Endodermal cell (in vitro differentiated cells): ENCODE data around the gene SULT4A1. TPM values are rescaled to one million over a fixed set of nuclear protein-coding genes. Genes with fewer than 3 reads are reported as not detected.

Experiments used
- DNase-seq: peaks from one replicate; pipeline ENCODE4 v3.0.0-alpha.2; 2017
- H3K27ac ChIP-seq: 2 replicates; pipeline ENCODE4 v1.5.1; 2013; ENCODE audit warnings: mild to moderate bottlenecking, low read depth, low read length, moderate library complexity
- H3K27me3 ChIP-seq: 2 replicates; pipeline ENCODE4 v1.6.1; 2013; ENCODE audit warnings: mild to moderate bottlenecking, low read length, moderate library complexity; ENCODE audit not compliant: insufficient read depth, control insufficient read depth, poor library complexity, severe bottlenecking
- H3K36me3 ChIP-seq: 2 replicates; pipeline ENCODE4 v1.7.0; 2013; ENCODE audit warnings: mild to moderate bottlenecking, low read length, moderate library complexity; ENCODE audit not compliant: control insufficient read depth, insufficient read depth
- H3K4me1 ChIP-seq: one replicate; pipeline ENCODE4 v1.7.0; 2013; ENCODE audit warnings: low read length; ENCODE audit not compliant: control insufficient read depth, insufficient read depth
- H3K4me3 ChIP-seq: 2 replicates; pipeline ENCODE4 v1.5.1; 2013; ENCODE audit warnings: mild to moderate bottlenecking, low read length, moderate library complexity
- H3K9ac ChIP-seq: 2 replicates; pipeline ENCODE4 v1.6.1; 2013; ENCODE audit warnings: mild to moderate bottlenecking, low read length, moderate library complexity; ENCODE audit not compliant: poor library complexity, severe bottlenecking; ENCODE audit errors: extremely low read depth
- H3K9me3 ChIP-seq: 2 replicates; pipeline ENCODE4 v1.6.1; 2013; ENCODE audit warnings: mild to moderate bottlenecking, low read length, moderate library complexity; ENCODE audit not compliant: control insufficient read depth
- H3K27ac Mint-ChIP-seq: 2 replicates; pipeline ENCODE4 v1.8.0; 2020; ENCODE audit warnings: mixed read lengths
- H3K27me3 Mint-ChIP-seq: 2 replicates; pipeline ENCODE4 v1.8.0; 2021; ENCODE audit warnings: mild to moderate bottlenecking, mixed read lengths; ENCODE audit not compliant: insufficient read depth
- H3K36me3 Mint-ChIP-seq: 2 replicates; pipeline ENCODE4 v1.8.0; 2020; ENCODE audit warnings: low read depth, mixed read lengths
- H3K4me1 Mint-ChIP-seq: 2 replicates; pipeline ENCODE4 v1.8.0; 2020; ENCODE audit warnings: mixed read lengths
- H3K4me3 Mint-ChIP-seq: 2 replicates; pipeline ENCODE4 v1.8.0; 2020; ENCODE audit warnings: mild to moderate bottlenecking, moderate library complexity, mixed read lengths
- H3K9me3 Mint-ChIP-seq: 2 replicates; pipeline ENCODE4 v1.8.0; 2020; ENCODE audit warnings: mild to moderate bottlenecking, mixed read lengths
- WGBS, 2 experiments: methylation state at CpG; one replicate each; pipeline versions ENCODE4 v1.1.5 to v1.1.7; 2013; ENCODE audit warnings: missing lambda C conversion rate in 2 of 2, mixed read lengths in 1 of 2; ENCODE audit not compliant: insufficient coverage in 1 of 2, insufficient read length in 1 of 2; 5-methylcytosine and 5-hydroxymethylcytosine counted together
- total RNA-seq, 2 donors: library from RNA; stranded (reverse); fragmentation: NEBNext Ultra II Directional in 1 of 2; extraction: Animal tissue kit (Norgen Biotek cat#: 25700) in 1 of 2; gene quantifications; 2 replicates in 1 of 2; 3 replicates in 1 of 2; pipeline ENCODE4 v1.2.1, GENCODE V29; 2021
- TF ChIP-seq, protein P1 (sequence below): fragments of 200-600 bp; sonication (generic); conservative IDR thresholded peaks from 2 replicates; pipeline ENCODE4 v1.5.0; 2021; ENCODE audit warnings: antibody characterized with exemption, mild to moderate bottlenecking

Gene SULT4A1
- total RNA-seq, 2 donors from 2014 or later = 11.4 to 12.7 TPM

- H3K4me1 Mint-ChIP-seq = no peaks in the 10 kb centered on the region
- H3K4me3 ChIP-seq = no peak overlapping the region
- H3K27me3 Mint-ChIP-seq = peaks cover 4% of the 10 kb centered on the region
- H3K36me3 ChIP-seq = no peaks in the 10 kb centered on the region
- H3K4me3 Mint-ChIP-seq = no peak overlapping the region
- H3K27ac ChIP-seq = no peak overlapping the region
- no peaks in the 10 kb centered on the region for H3K36me3 Mint-ChIP-seq
- no peak overlapping the region for H3K27ac Mint-ChIP-seq
- peak; percentile 94 for DNase-seq
- TF ChIP-seq, protein P1, sequence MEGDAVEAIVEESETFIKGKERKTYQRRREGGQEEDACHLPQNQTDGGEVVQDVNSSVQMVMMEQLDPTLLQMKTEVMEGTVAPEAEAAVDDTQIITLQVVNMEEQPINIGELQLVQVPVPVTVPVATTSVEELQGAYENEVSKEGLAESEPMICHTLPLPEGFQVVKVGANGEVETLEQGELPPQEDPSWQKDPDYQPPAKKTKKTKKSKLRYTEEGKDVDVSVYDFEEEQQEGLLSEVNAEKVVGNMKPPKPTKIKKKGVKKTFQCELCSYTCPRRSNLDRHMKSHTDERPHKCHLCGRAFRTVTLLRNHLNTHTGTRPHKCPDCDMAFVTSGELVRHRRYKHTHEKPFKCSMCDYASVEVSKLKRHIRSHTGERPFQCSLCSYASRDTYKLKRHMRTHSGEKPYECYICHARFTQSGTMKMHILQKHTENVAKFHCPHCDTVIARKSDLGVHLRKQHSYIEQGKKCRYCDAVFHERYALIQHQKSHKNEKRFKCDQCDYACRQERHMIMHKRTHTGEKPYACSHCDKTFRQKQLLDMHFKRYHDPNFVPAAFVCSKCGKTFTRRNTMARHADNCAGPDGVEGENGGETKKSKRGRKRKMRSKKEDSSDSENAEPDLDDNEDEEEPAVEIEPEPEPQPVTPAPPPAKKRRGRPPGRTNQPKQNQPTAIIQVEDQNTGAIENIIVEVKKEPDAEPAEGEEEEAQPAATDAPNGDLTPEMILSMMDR = peak; percentile 23
- no peaks in the 10 kb centered on the region for H3K4me1 ChIP-seq
- H3K9me3 Mint-ChIP-seq = peaks cover 3% of the 10 kb centered on the region
- H3K9ac ChIP-seq = no peak overlapping the region
- H3K9me3 ChIP-seq = no peaks in the 10 kb centered on the region
- H3K27me3 ChIP-seq = no peaks in the 10 kb centered on the region
- WGBS, 2 experiments = 4 to 9% methylated on average over 9 to 11 of the region's 11 CpGs
Measured at GRCh38 chr22:43867839-43868635, 5.7 kb upstream of the SULT4A1 start.

DNA sequence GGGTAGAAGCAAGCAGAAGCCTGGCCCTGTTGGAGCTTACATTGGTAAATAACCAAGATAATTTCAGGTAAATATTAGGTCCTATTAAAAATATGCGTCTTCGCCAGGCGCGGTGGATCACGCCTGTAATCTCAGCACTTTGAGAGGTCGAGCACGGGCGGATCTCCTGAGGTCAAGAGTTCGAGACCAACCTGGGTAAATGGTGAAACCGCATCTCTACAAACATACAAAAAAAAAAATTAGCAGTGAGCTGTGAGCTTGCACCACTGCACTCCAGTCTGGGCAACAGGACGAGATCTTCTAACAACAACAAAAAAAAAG lies 529 bp upstream of the SULT4A1 start:
- H3K27ac ChIP-seq = no peak overlapping the region
- H3K9me3 ChIP-seq = peaks cover under 1% of the 10 kb centered on the region
- H3K27me3 Mint-ChIP-seq = peaks cover 4% of the 10 kb centered on the region

DNA sequence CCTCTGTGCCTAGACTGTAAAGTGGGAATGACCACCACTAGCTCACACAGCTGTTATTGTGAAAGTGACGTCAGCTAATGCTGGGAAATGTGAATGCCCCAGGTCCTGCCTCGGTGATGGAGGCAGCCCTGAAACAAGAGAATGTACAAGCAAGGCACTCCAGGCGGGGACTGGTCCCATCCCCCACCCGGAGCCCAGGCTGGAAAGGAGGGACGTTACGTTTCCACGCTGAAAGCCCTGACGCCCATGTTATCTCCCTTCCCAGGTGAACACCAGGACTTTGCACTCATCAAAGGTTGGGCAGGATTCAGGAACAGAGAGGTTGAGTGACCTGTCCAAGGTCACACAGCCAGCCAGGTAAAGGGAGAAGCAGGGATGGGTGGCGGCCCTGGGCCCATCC lies 784 bp downstream of the SULT4A1 start:
- H3K27ac Mint-ChIP-seq = peak overlapping the region; percentile 87
- no peak for DNase-seq
- Histone ChIP-seq H3K4me1 (peaks cover 6% of the 10 kb centered on the region), H3K9me3 (peaks cover 10% of the 10 kb centered on the region), H3K27me3 (no peaks in the 10 kb centered on the region), H3K27ac (no peak overlapping the region), H3K36me3 (no peaks in the 10 kb centered on the region), H3K9ac (peak overlapping the region; percentile 29), H3K4me3 (peak overlapping the region; percentile 86)
- H3K36me3 Mint-ChIP-seq = peaks cover 19% of the 10 kb centered on the region
- H3K9me3 Mint-ChIP-seq = peaks cover 11% of the 10 kb centered on the region
- H3K4me3 Mint-ChIP-seq = peak overlapping the region; percentile 69
- H3K27me3 Mint-ChIP-seq = peaks cover 4% of the 10 kb centered on the region
- TF ChIP-seq, protein P1 = no peak
- 43 to 49% methylated on average over 6 to 9 of the region's 9 CpGs for WGBS, 2 experiments
- peaks cover 14% of the 10 kb centered on the region for H3K4me1 Mint-ChIP-seq

More for the DNA sequence above, 529 bp upstream of the SULT4A1 start:
- TF ChIP-seq, protein P1 = no peak
- Histone ChIP-seq H3K27me3 (no peaks in the 10 kb centered on the region), H3K4me3 (peak overlapping the region; percentile 65), H3K9ac (no peak overlapping the region), H3K4me1 (peaks cover 6% of the 10 kb centered on the region), H3K36me3 (no peaks in the 10 kb centered on the region)
- H3K4me3 Mint-ChIP-seq = peak overlapping the region; percentile 69
- H3K9me3 Mint-ChIP-seq = peaks cover under 1% of the 10 kb centered on the region
- peaks cover 10% of the 10 kb centered on the region for H3K36me3 Mint-ChIP-seq
- peaks cover 14% of the 10 kb centered on the region for H3K4me1 Mint-ChIP-seq
- peak overlapping the region; percentile 90 for H3K27ac Mint-ChIP-seq
- WGBS, 2 experiments = 92 to 96% methylated on average over 7 to 11 of the region's 11 CpGs
- no peak for DNase-seq
